ENCODE results near the gene KLHDC4.

DNA sequence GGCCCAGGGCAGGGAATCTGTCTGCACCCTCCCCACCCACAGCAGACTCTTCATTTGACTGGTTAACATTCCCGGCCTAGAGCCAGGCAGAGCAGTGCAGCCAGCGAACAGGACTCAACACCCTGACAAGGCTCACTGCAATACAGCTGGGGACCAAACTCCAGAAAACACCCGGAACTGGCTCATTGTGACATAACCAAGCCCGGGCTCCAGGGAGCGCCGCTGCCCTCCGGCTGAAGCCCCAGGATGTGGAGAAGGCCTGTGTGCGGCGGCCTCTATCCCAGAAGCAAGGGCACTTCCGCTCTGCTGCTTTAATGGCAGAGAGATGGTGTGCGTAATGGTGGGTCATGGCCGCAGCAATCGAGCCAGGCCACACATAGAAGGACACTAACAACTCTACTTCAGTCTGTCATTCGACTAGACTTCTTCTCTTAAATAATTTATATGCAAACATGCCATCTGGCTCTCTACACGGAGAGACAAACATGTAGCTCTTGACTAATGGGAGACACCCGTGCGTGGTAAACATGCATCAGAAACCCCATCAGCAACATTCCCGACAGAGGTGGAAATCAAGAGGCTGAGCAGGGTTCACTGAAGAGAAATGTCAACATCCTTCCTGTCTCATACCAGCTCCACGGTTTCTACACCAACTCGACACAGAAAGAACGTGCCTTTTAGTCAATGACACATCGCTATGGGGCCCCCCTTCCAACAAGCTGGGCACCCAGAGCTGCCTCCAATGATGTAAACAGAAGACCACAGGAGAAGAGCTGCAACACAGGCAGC, 18.0 kb downstream of the KLHDC4 start:
- TF ChIP-seq, protein P1, sequence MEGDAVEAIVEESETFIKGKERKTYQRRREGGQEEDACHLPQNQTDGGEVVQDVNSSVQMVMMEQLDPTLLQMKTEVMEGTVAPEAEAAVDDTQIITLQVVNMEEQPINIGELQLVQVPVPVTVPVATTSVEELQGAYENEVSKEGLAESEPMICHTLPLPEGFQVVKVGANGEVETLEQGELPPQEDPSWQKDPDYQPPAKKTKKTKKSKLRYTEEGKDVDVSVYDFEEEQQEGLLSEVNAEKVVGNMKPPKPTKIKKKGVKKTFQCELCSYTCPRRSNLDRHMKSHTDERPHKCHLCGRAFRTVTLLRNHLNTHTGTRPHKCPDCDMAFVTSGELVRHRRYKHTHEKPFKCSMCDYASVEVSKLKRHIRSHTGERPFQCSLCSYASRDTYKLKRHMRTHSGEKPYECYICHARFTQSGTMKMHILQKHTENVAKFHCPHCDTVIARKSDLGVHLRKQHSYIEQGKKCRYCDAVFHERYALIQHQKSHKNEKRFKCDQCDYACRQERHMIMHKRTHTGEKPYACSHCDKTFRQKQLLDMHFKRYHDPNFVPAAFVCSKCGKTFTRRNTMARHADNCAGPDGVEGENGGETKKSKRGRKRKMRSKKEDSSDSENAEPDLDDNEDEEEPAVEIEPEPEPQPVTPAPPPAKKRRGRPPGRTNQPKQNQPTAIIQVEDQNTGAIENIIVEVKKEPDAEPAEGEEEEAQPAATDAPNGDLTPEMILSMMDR (IDR thresholded peaks at IDR 0.05; ENCODE audit: low read length), result no peak
- TF ChIP-seq EZH2 (optimal IDR thresholded peaks at IDR 0.05; ENCODE audit: low read depth, low read length), result no peak

All from MM.1S (cell line).